GM12874 (cell line): Measurements from ENCODE around the gene PRND.

Source experiments
- CTCF ChIP-seq: IDR thresholded peaks from 2 replicates; pipeline ENCODE4 v1.5.1; 2011; ENCODE audit warnings: low read depth, mild to moderate bottlenecking, control low read depth, low read length, moderate library complexity; ENCODE audit not compliant: insufficient read depth

The PRND gene

GRCh38 chr20:4774207-4774606, 52.5 kb downstream of the PRND start:
- TF ChIP-seq CTCF: no peak

DNA sequence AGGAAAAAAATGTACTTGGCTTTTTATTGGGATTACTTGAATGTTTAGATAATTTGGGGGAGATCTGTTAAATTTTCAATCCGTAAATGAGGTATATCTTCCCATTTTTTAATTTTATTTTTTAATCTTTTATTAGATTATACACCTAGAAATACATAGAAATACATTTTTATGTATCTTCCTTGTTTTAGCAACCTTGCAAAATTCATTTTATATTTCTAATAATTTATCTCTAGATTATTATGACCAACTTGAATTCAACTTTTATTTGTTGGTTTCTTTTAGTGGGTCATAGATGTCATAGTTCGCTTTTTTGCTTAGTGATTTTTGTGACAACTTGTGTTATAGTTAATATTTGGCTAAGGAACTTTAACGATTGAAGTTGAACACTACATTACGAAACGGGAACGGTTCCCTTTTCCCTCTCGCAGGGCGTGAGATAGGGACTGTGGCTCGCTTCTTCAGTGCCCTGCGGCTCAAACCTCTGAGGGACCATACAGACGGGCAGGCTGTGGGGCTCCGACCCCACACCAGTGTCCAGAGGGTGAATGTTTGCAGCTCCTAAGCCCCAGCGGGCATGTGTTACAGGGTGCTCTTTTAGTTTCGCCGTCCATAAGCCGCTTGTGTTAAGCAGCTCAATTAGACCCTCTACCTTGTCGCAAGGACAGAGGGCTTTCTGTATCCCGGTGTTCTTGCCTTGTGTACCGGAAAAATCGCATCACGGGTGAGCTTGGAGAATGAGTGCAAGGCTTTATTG, 53.8 kb downstream of the PRND start:
- no peak for TF ChIP-seq CTCF

DNA sequence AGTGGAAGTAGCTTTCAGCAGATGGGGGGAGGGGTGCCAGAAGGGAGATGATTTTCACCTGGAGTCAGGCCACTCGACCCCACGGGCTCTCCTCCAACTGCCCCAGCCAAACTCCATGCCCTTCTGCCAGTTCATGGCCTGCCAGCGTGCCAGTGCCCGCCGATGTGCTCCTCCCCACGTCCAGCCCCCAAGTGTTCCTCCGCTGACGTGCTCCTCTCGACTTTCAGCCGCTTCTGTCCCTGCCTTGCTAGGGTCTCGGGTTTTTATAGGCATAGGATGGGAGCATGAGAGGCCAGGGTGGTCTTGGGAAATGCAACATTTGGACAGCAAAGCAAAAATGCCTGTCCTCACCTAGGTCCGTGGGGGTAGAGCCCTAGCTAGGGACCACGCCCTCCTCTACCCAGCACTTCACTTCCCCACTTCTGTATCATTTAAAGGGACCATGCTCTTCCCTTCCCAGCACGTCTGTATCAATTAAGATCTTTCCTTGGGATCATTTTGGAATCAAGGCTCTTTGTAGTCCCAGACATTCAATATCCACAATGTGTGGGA, 54.4 kb downstream of the PRND start:
- TF ChIP-seq CTCF: no peak
